ENCODE measurements around the gene AKAP12.

DNA sequence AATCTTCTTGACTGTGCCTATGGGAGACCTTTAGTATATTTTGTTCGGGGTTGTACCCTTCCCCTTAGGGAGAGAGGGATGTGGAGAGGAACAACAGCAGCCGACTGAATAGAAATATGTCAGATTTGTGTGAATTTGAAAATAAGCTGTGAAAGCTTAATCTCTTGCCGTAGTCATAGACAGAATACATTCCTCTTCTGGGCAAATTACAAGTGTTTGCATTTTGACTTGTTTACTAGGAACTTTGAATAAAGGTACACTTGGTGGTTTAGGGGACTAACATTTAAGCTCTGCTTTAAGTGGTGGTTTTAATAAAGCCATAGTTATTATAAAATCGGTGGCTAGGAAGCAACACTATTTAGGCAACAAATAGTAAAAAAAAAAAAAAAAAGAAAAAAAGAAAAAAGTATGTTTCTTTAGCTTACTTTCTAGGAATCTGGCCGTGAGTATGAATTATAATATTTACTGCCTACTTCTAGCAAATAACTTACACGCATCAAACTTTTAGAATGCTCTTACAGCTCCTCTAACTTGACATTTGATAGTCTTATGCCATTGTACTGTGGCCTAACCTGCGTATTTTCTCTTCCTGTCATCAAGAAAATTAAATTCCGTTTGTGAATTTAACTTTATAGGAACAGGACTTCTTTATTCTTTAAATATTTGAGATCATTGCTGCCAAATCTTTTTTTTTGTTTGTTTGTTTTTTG lies 86.5 kb downstream of the AKAP12 start:
- no peak for TF ChIP-seq POLR2AphosphoS5 (IDR thresholded peaks at IDR 0.05)
- TF ChIP-seq, protein P1, sequence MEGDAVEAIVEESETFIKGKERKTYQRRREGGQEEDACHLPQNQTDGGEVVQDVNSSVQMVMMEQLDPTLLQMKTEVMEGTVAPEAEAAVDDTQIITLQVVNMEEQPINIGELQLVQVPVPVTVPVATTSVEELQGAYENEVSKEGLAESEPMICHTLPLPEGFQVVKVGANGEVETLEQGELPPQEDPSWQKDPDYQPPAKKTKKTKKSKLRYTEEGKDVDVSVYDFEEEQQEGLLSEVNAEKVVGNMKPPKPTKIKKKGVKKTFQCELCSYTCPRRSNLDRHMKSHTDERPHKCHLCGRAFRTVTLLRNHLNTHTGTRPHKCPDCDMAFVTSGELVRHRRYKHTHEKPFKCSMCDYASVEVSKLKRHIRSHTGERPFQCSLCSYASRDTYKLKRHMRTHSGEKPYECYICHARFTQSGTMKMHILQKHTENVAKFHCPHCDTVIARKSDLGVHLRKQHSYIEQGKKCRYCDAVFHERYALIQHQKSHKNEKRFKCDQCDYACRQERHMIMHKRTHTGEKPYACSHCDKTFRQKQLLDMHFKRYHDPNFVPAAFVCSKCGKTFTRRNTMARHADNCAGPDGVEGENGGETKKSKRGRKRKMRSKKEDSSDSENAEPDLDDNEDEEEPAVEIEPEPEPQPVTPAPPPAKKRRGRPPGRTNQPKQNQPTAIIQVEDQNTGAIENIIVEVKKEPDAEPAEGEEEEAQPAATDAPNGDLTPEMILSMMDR (IDR thresholded peaks at IDR 0.05) = no peak
